NCI-H2107 treated with DMSO at 0.1 percent for 48 hours (cell line): ENCODE data around the gene CHAT.
"Not testable (repeated sequence)": the region's sequence is repeated elsewhere in the genome, so short reads cannot be mapped to it uniquely, and the experiment has no call there.

Experiments
- DNase-seq: peaks from one replicate; lab custom pipeline; 2025; ENCODE audit not compliant: unreplicated experiment; lab: John Stamatoyannopoulos, UW

The CHAT gene

DNA sequence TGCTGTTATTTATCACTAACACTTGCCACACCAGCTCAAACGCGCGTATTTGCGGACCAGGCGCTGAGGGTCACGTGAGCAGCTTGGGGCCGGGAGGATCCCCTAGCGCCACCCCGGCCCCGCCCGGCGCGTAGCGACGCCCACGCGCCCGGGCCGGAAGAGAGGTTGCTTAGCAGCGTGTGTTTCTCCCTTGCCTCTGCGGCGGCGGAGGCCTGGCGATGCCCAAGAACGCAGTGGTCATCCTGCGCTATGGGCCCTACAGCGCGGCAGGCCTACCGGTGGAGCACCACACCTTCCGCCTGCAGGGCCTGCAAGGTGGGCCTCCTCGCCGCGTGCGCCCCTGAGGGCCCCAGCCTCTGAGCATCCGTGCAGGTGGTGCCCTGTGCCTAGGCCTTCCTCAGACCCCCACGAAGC lies 65.7 kb downstream of the CHAT start, which contains the start of gene C10orf53:
TSS of gene C10orf53 (plus strand) at position 172 of the 414 bp plus-strand sequence. CDS start at position 219, 47 bp downstream.
- DNase-seq, result no peak

GRCh38 chr10:49682449-49682848 lies 68.6 kb downstream of the CHAT start:
- not testable (repeated sequence) for DNase-seq

DNA sequence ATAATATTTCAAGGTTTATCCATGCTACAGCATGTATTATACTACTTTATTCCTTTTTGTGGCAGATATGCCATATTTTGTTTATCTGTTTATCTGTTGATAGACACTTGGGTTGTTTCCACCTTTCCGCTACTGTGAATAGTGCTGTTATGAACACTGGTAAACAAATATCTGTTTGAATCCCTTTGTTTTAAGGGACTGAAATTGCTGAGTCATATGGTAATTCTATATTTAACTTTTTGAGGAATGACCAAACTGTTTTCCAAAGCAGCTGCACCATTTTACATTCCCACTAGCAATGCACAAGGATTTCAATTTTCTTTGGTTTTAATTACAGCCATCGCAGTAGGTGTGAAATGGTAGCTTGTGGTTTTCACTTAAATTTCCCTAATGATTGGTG lies 69.0 kb downstream of the CHAT start:
- no peak for DNase-seq

GRCh38 chr10:49686651-49687050 lies 72.8 kb downstream of the CHAT start:
- DNase-seq, result no peak

GRCh38 chr10:49688261-49688846 lies 74.5 kb downstream of the CHAT start:
- DNase-seq, result no peak

DNA sequence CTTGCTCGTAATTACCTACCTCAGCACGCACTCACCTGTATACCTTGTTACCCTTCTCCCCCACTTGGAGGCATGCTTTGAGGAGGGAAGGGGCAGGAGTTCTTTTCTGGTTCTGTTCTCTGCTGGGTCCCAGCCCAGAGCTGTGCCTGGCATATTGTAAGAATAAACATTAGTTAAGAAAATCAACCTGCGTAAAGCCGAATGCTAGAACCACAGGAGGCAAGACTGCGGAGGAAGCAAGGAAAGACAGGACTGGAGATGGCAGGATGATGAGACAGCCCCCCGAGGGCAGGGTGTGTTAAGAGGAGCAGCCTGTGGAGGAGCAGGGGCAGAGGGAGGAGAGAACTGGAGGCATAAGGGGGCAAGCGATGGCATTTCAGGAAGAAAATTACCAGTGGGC lies 75.1 kb downstream of the CHAT start:
- no peak for DNase-seq

GRCh38 chr10:49689882-49690510 lies 76.2 kb downstream of the CHAT start:
- no peak for DNase-seq

DNA sequence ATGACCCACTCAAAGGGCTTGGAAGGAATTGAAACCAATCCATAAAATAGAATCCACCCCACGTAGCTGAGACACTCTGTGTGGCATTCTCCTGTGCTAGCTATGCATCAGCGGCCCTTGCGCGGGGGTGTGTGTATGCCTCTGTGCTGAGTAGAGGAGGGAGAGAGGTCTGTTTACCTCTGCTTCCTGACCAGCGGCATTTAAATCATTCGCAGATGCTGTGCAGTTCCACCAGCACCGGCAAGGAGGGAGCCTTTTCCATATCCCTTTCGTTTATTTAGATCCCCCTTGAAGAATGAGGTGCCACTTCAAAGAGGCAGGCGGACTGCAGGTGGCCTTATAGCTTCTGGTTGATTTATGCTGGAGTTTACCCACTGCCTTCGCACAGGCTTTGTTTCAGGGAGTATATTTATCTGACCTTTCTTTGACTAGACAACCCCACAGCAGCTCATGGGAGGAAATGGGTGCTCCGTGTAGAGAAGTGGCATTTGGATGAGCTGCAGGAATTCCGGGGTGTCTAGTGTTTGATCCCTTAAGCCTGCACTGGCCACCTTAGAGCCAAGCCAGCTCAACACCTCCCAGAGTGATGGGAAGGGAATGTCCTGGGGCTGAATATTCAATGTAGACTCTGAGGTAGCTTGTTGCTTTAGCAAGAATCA lies 77.0 kb downstream of the CHAT start:
- no peak for DNase-seq

DNA sequence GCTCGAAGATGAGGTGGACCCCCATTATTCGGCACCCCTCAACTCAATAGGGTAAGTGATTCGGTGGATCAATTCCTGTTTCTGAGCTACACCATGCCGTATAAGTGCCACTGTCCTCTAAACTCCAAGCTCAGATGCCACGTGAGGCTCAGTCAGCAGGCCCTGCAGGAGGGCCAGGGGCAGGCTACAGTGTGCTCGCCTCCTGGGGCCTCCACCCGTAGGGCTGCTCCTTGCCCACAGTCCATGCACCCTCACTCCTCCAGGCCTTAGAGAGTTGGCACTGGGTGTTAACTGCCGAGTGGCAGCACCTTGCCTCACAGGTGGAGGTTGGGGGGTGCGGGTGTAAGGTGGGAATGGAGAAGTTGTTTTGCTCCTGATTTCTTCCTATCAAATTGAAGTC lies 77.8 kb downstream of the CHAT start:
- DNase-seq, result no peak

DNA sequence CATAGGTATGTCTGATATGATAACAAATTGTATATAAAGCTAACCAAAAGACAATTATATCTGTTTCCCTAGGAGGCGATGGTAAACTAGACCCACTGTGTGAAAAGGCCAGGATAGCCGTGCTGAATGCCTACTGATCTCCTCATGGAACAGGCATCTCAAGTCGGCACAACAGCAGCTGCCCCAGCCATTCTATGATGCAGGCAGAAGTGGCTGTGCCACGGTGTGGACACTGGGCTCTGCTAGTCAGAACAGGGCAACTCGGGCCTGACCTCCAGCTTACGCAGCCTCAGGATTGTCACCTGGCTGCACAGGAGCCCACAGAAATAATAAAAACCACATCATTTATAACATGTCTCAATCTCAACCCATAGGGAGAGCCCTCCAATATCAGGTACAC lies 80.6 kb downstream of the CHAT start:
- no peak for DNase-seq

GRCh38 chr10:49696311-49696710 lies 82.5 kb downstream of the CHAT start:
- no peak for DNase-seq

DNA sequence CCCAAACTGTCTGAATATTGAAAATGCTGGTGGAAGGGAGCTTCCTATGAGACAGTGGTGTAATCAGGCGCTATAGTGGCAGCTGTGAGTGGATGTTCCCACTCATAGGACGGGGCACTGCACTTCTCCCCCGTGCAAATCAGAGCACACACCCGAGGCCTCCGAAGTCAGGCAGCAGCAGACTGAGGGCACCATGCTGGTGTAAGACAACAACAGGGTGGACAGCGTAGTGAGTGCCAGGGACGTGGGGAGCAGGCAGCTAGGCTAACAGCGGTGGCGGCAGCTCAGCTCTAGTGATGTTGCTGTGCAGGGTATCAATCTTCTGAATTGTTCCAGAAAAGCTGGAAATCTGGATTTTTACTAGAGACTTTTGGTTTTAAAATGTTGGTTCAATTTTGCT lies 84.8 kb downstream of the CHAT start:
- no peak for DNase-seq

- DNase-seq, result no peak
These were observed 86.4 kb downstream of the CHAT start for GRCh38 chr10:49700211-49700610.

GRCh38 chr10:49700997-49701396 lies 87.2 kb downstream of the CHAT start:
- DNase-seq, result peak; percentile 73

- no peak for DNase-seq
These were observed 93.7 kb downstream of the CHAT start for GRCh38 chr10:49707585-49707984.

DNA sequence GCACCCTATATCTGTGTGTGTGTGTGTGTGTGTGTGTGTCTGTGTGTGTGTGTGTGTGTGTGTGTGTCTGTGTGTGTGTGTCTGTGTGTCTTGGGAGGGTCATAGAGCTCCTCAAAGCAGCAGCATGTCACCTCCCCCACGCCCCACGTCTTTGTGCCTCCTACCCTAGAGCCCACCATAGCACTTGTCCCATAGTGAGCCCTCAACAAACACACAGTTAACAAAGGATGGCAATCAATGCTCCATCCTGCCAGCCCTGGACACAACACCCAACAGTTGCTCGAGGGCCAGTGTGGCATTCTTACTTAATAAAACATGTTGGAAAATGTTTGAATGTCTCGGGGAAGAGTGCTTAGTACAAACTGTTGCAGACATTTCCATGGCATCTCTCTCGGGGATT lies 96.1 kb downstream of the CHAT start:
- DNase-seq, result no peak

GRCh38 chr10:49710966-49711365 lies 97.1 kb downstream of the CHAT start:
- no peak for DNase-seq

DNA sequence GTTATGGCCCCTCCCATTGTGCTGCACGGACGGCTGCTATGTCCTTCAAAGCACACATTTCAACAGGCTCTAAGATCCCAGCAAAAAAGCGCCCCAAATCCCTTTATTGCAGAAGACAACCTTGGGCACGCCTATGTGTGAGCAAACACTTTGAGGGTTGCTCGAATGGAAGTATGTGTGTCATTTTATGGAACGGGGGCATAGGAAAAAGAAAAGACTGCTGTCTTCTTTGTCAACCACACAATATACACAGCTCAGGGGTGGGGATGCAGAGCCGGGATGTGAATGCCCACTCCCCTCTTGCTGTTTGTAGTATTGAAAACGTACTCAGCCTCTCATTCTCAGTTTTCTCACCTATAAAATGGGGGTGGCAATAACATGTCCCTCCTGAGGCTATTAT lies 97.6 kb downstream of the CHAT start:
- DNase-seq, result no peak

GRCh38 chr10:49713266-49713665 lies 99.4 kb downstream of the CHAT start:
- no peak for DNase-seq
